GM18907 (cell line): ENCODE data around the gene SMARCD3.

Experiments
- ATAC-seq: cut with Tn5 transposase; IDR thresholded peaks from one replicate; pipeline ENCODE4 v1.9.1; 2021; ENCODE audit warnings: mild to moderate bottlenecking, moderate library complexity; ENCODE audit not compliant: unreplicated experiment

Gene SMARCD3

GRCh38 chr7:151191544-151191943 lies 57.0 kb downstream of the SMARCD3 start:
- ATAC-seq = no peak

GRCh38 chr7:151189038-151189437 lies 59.5 kb downstream of the SMARCD3 start:
- no peak for ATAC-seq
